ENCODE results near the gene LRRC32.

DNA sequence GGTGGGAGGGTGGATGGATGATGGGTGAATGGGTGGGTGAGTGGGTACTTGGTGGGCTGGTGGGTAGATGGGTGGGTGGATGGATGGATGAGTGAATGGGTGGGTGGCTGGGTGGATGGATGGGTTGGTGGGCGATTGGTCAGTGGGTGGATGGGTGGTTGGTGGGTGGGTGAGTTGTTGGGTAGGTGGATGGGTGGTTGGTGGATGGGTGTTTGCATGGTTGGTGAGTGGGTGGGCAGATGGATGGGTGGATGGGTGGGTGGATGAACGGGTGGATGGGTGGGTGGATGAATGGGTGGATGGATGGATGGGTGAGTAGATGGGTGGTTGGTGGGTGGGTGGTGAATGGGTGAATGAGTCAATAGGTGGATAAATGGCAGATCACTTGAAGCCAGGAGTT lies 43.0 kb upstream of the LRRC32 start:
- no peak for TF ChIP-seq POLR2A (IDR thresholded peaks at IDR 0.05)
- TF ChIP-seq, protein P1, sequence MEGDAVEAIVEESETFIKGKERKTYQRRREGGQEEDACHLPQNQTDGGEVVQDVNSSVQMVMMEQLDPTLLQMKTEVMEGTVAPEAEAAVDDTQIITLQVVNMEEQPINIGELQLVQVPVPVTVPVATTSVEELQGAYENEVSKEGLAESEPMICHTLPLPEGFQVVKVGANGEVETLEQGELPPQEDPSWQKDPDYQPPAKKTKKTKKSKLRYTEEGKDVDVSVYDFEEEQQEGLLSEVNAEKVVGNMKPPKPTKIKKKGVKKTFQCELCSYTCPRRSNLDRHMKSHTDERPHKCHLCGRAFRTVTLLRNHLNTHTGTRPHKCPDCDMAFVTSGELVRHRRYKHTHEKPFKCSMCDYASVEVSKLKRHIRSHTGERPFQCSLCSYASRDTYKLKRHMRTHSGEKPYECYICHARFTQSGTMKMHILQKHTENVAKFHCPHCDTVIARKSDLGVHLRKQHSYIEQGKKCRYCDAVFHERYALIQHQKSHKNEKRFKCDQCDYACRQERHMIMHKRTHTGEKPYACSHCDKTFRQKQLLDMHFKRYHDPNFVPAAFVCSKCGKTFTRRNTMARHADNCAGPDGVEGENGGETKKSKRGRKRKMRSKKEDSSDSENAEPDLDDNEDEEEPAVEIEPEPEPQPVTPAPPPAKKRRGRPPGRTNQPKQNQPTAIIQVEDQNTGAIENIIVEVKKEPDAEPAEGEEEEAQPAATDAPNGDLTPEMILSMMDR (IDR thresholded peaks at IDR 0.05): no peak

Measured in thyroid gland (tissue), 4 donors.